H1 (cell line): Measurements from ENCODE around the gene DUSP10. TPM values are rescaled to one million over a fixed set of nuclear protein-coding genes. Genes with fewer than 3 reads are reported as not detected.

Experiments
- MAFK ChIP-seq: IDR thresholded peaks from 2 replicates; pipeline ENCODE4 v1.6.1; 2012; ENCODE audit warnings: low read depth, mild to moderate bottlenecking, improper control_type of control experiment, low read length
- RAD21 ChIP-seq, 2 experiments: IDR thresholded peaks in 1 of 2; conservative IDR thresholded peaks in 1 of 2; 2 replicates each; pipeline ENCODE4 v1.6.1; 2011; ENCODE audit warnings: low read depth in 2 of 2, low read length in 2 of 2, improper control_type of control experiment in 1 of 2, inconsistent platforms in 1 of 2, mild to moderate bottlenecking in 1 of 2, moderate library complexity in 1 of 2
- RFX5 ChIP-seq: IDR thresholded peaks from 2 replicates; pipeline ENCODE4 v1.6.1; 2011; ENCODE audit warnings: low read depth, low read length, improper control_type of control experiment, borderline replicate concordance
- SIX5 ChIP-seq: IDR thresholded peaks from 2 replicates; pipeline ENCODE4 v1.6.1; 2011; ENCODE audit warnings: mild to moderate bottlenecking, low read depth, low read length
- polyA plus RNA-seq, 7 experiments: library from polyadenylated mRNA; depleted of rRNA in 3 of 7; stranded (reverse) in 5 of 7; unstranded in 2 of 7; fragments of >200 nt in 5 of 7; fragments of 200-250 nt in 2 of 7; gene quantifications; 1 replicate in 5 of 7; 2 replicates in 1 of 7; 4 replicates in 1 of 7; pipeline versions ENCODE4 v1.2.1 to v1.2.3, GENCODE V29; 2011 to 2013; ENCODE audit warnings: missing spikeins in 2 of 7, mixed read lengths in 2 of 7
- total RNA-seq: library from RNA; stranded (reverse); fragmentation: NEBNext Ultra II Directional; extraction: Animal tissue kit (Norgen Biotek cat#: 25700); gene quantifications from 2 replicates; pipeline ENCODE4 v1.2.1, GENCODE V29; 2021

Gene DUSP10
- total and polyA plus RNA-seq, 2 of the 8 experiments (the other 6 are each of a cell fraction or from before 2014, with no cell fraction given): 1.2 TPM

DNA sequence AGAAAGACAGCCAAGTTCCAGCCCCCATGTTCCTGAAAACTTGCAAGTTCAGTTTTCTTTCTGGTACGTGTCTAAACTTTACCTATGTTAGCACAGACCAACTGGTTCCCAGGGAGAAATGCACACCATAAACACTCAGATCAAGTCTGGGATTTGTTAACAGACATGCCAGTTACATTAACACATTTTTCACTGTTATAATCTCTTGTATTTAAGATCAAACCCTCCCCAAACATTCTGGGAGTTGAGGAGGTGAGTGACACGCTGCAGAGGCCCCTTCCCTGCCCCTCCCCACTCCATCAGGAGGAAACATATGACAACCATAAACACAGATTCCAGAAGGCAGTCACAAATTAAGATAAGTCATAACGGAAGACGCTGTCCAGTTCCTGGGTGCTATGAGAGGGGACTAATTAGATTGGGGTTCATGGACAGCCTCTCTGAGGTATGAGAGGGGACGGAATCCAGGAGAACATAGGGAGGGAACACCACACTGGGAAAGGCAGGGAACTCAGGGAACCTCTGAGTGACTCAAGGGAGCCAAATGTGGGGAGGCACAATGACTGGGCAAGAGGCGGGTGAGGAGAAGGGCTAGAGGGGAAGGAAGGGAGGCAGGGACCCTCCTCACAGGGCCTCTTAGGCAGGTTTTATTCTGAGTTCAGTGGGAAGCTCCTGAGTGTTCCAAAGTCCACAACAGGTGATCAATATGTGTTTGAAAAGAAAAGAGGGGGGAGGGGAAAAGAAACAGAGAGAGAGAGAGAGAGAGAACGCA lies 25.0 kb downstream of the DUSP10 start (continued):
- no peak for TF ChIP-seq RFX5
- TF ChIP-seq SIX5: no peak
- no peak for TF ChIP-seq MAFK
- no peak for TF ChIP-seq RAD21 (IDR thresholded peaks at IDR 0.05 in 1 of 2, conservative IDR thresholded peaks at IDR 0.05 in 1 of 2; ENCODE audit: low read depth in 2 of 2, low read length in 2 of 2)
